ENCODE data around the gene ZNF768. TPM values are rescaled to one million over a fixed set of nuclear protein-coding genes. Genes with fewer than 3 reads are reported as not detected.

The ZNF768 gene
- total and polyA plus RNA-seq, 2 of the 13 experiments (the other 11 are each of a cell fraction or from before 2014, with no cell fraction given), result 26.7 to 34.4 TPM

- TF ChIP-seq POGK (CRISPR knock-in tag; conservative IDR thresholded peaks at IDR 0.05) (0 out of 2 replicates have a peak, but pooled peaks have one; percentile 4), MYC (CRISPR knock-in tag; IDR thresholded peaks at IDR 0.05; ENCODE audit: borderline replicate concordance) (no peak), ZNF563 (CRISPR knock-in tag; IDR thresholded peaks at IDR 0.05) (peak; percentile 43; the same call in 1 of the 2 replicates), ZNF460 (CRISPR knock-in tag; IDR thresholded peaks at IDR 0.05; ENCODE audit: borderline replicate concordance) (peak; percentile 87; the same call in 1 of the 2 replicates), ZNF292 (CRISPR knock-in tag; IDR thresholded peaks at IDR 0.05; ENCODE audit: borderline replicate concordance, low read depth) (peak; percentile 68; the same call in 1 of the 2 replicates), ZNF839 (CRISPR knock-in tag; IDR thresholded peaks at IDR 0.05; ENCODE audit: borderline replicate concordance) (no peak), ZEB1 (IDR thresholded peaks at IDR 0.05; ENCODE audit: insufficient replicate concordance, low read depth) (no peak), SOX5 (CRISPR knock-in tag; IDR thresholded peaks at IDR 0.05; ENCODE audit: borderline replicate concordance) (no peak), CBX2 (IDR thresholded peaks at IDR 0.05; ENCODE audit: low read depth, low read length) (no peak), CBX2 (CRISPR knock-in tag; IDR thresholded peaks at IDR 0.05; ENCODE audit: low read depth) (no peak), FLYWCH1 (CRISPR knock-in tag; IDR thresholded peaks at IDR 0.05) (no peak), ZNF883 (CRISPR knock-in tag; IDR thresholded peaks at IDR 0.05; ENCODE audit: not compliant biosample characterization) (peak; percentile 7), PITX1 (CRISPR knock-in tag; IDR thresholded peaks at IDR 0.05) (peak; percentile 7; the same call in 1 of the 2 replicates), SP140L (CRISPR knock-in tag; IDR thresholded peaks at IDR 0.05; ENCODE audit: borderline replicate concordance) (no peak), ZNF891 (CRISPR knock-in tag; IDR thresholded peaks at IDR 0.05) (peak; percentile 9; the same call in 1 of the 2 replicates), DPF2 (CRISPR knock-in tag; IDR thresholded peaks at IDR 0.05; ENCODE audit: borderline replicate concordance, low read depth) (0 out of 2 replicates have a peak, but pooled peaks have one; percentile 31), MNT (IDR thresholded peaks at IDR 0.05) (no peak), ZMYM3 (CRISPR knock-in tag; IDR thresholded peaks at IDR 0.05) (peak; percentile 98), ZNF709 (CRISPR knock-in tag; IDR thresholded peaks at IDR 0.05) (0 out of 2 replicates have a peak, but pooled peaks have one; percentile 68), TIGD3 (CRISPR knock-in tag; IDR thresholded peaks at IDR 0.05; ENCODE audit: borderline replicate concordance) (peak; percentile 68; the same call in 1 of the 2 replicates), KDM1A (CRISPR knock-in tag; IDR thresholded peaks at IDR 0.05) (peak; percentile 68; the same call in 1 of the 2 replicates), KAT8 (CRISPR knock-in tag; IDR thresholded peaks at IDR 0.05) (no peak)
- TF ChIP-seq, protein P1, sequence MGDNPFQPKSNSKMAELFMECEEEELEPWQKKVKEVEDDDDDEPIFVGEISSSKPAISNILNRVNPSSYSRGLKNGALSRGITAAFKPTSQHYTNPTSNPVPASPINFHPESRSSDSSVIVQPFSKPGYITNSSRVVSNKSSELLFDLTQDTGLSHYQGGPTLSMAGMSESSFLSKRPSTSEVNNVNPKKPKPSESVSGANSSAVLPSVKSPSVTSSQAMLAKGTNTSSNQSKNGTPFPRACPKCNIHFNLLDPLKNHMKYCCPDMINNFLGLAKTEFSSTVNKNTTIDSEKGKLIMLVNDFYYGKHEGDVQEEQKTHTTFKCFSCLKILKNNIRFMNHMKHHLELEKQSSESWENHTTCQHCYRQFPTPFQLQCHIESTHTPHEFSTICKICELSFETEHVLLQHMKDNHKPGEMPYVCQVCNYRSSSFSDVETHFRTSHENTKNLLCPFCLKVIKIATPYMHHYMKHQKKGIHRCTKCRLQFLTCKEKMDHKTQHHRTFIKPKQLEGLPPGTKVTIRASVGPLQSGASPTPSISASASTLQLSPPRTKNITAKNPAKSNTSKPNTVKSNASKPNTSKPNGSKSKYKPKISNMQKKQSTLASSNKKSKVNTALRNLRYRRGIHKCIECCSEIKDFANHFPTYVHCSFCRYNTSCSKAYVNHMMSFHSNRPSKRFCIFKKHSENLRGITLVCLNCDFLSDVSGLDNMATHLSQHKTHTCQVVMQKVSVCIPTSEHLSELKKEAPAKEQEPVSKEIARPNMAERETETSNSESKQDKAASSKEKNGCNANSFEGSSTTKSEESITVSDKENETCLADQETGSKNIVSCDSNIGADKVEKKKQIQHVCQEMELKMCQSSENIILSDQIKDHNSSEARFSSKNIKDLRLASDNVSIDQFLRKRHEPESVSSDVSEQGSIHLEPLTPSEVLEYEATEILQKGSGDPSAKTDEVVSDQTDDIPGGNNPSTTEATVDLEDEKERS (CRISPR knock-in tag; IDR thresholded peaks at IDR 0.05), result peak; percentile 56; the same call in 1 of the 2 replicates
Observed at GRCh38 chr16:30558789-30559377, 32.5 kb upstream of the ZNF768 start (continued).

All from HepG2 (cell line).